Left lung (tissue), 14 donors: Measurements from ENCODE around the gene PNPLA7. TPM values are rescaled to one million over a fixed set of nuclear protein-coding genes. Genes with fewer than 3 reads are reported as not detected.
"Not testable (repeated sequence)": the region's sequence is repeated elsewhere in the genome, so short reads cannot be mapped to it uniquely, and the experiment has no call there.

Experiments used
- ATAC-seq: fragments of 200-7000 bp; cut with Tn5 transposase; one replicate; pipeline ENCODE4 v1.9.1; 2020; ENCODE audit warnings: moderate library complexity
- DNase-seq, 4 donors: peaks; one replicate each; pipeline ENCODE4 v3.0.0-alpha.2; 2013 to 2020
- H3K27ac ChIP-seq, 2 donors: fragments of 200-600 bp; sonication (generic) in 1 of 2; one replicate each; pipeline versions ENCODE4 v1.5.0 to v1.8.0; 2020 to 2021
- H3K27me3 ChIP-seq, 2 donors: fragments of 200-600 bp; sonication (generic) in 1 of 2; one replicate each; pipeline versions ENCODE4 v1.5.0 to v1.8.0; 2020 to 2021
- H3K36me3 ChIP-seq, 2 donors: fragments of 200-600 bp; sonication (generic) in 1 of 2; one replicate each; pipeline versions ENCODE4 v1.5.0 to v1.8.0; 2020 to 2021
- H3K4me1 ChIP-seq, 2 donors: fragments of 200-600 bp; one replicate each; pipeline ENCODE4 v1.8.0; 2021
- H3K4me3 ChIP-seq, 2 donors: fragments of 200-600 bp; sonication (generic) in 1 of 2; one replicate each; pipeline versions ENCODE4 v1.5.0 to v1.8.0; 2020 to 2021; ENCODE audit warnings: mild to moderate bottlenecking in 1 of 2
- H3K9me3 ChIP-seq, 2 donors: fragments of 200-600 bp; sonication (generic) in 1 of 2; one replicate each; pipeline versions ENCODE4 v1.5.0 to v1.8.0; 2020 to 2021
- intact Hi-C, 2 donors: fragments of 100-400 bp; cut with DNase I; formaldehyde crosslinking; loops; one replicate each; pipeline versions ENCODE4 v1.11.2 to v1.14.2; 2022
- long read RNA-seq, 12 donors: library from polyadenylated mRNA in 2 of 12; unstranded in 2 of 12; transcript quantifications; one replicate each; pipeline ENCODE4 v2.0.0 and lab custom pipeline, GENCODE V29; 2019 to 2026
- polyA plus RNA-seq, 6 donors: library from polyadenylated mRNA; unstranded; fragments of 120-200 nt; gene quantifications; one replicate each; pipeline ENCODE4 v1.2.1, GENCODE V29; 2013; ENCODE audit not compliant: insufficient read length in 6 of 6
- total RNA-seq, 2 donors: library from RNA; stranded (reverse); fragmentation: NEBNext Ultra II Directional; extraction: Animal tissue kit (Norgen Biotek cat#: 25700); gene quantifications; one replicate each; pipeline ENCODE4 v1.2.1, GENCODE V29; 2021
- TF ChIP-seq, protein P1 (sequence below), 2 donors: fragments of 200-600 bp; sonication (generic) in 1 of 2; IDR thresholded peaks; one replicate each; pipeline versions ENCODE4 v1.5.0 to v1.8.0; 2021; ENCODE audit warnings: antibody characterized with exemption in 2 of 2
- donor health status: DM: no; HTN: yes; CAD: no.
- donor health status: DM: no; HTN: no; CAD: no.

Gene PNPLA7
- total RNA-seq (1 to 10 TPM; 2.9 to 6.3 TPM), polyA plus RNA-seq (1 to 10 TPM; 3.3 to 8.9 (median 4.9) TPM)
- long read RNA-seq, donor 1 = 0 reads
- long read RNA-seq, donor 2, partial matches to known transcripts = 150 of 150 reads
- long read RNA-seq, donor 2, other reads (novel, unspliced or antisense) = 0 of 150 reads
- long read RNA-seq, donor 3 = 0 reads
- long read RNA-seq, donor 4 = 0 reads
- long read RNA-seq, donor 5 = 0 reads
- long read RNA-seq, donor 6, partial matches to known transcripts = 61 of 61 reads
- long read RNA-seq, donor 6, other reads (novel, unspliced or antisense) = 0 of 61 reads
- long read RNA-seq, donor 7, partial matches to known transcripts = 143 of 143 reads
- long read RNA-seq, donor 7, other reads (novel, unspliced or antisense) = 0 of 143 reads
- long read RNA-seq, donor 8, partial matches to known transcripts = 159 of 159 reads
- long read RNA-seq, donor 8, other reads (novel, unspliced or antisense) = 0 of 159 reads
- long read RNA-seq, donor 9 = 0 reads
- long read RNA-seq, donor 10 = 0 reads
- long read RNA-seq, donor 11, partial matches to known transcripts = 227 of 227 reads
- long read RNA-seq, donor 11, other reads (novel, unspliced or antisense) = 0 of 227 reads
- long read RNA-seq, donor 12 = 0 reads

DNA sequence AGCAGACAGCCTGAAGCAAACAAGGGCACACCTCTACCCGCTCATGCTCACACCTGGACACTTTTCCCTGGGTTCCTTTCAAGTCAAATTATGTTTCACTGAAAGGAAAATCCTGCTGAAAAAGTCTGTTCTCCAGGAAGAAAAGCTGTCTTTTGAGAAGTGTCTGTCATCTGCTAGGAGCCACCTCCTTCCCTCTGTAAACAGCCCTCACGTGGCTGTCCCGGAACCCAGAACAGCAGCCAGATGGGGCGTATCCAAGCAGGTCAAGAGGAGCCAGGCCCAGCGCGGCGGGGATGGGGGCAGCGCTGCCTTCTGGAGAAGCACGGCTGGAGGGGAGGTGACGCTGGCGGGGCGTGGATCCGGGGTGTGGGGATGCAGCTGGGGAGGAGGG lies at the start of gene PNPLA7:
Gene PNPLA7, minus strand, starts transcription at position 172 of the 391 bp plus-strand sequence. CDS start 205 bp downstream, outside the sequence.
- Histone ChIP-seq H3K27ac (peak within 1 kb of the TSS; percentile 67 to 77), H3K27me3 (no peaks in the 10 kb centered on the region), H3K9me3 (no peaks in the 10 kb centered on the region), H3K4me3 (peak within 1 kb of the TSS; percentile 79 to 86), H3K4me1 (peaks cover 0 to 18% of the 10 kb centered on the region in 2 donors), H3K36me3 (peaks cover 0 to 9% of the 10 kb centered on the region in 2 donors)
- intact Hi-C loops = no loop called here
- DNase-seq (peak; percentile 78 to 93 (median 92)), ATAC-seq (peak; percentile 84)
- TF ChIP-seq, protein P1, sequence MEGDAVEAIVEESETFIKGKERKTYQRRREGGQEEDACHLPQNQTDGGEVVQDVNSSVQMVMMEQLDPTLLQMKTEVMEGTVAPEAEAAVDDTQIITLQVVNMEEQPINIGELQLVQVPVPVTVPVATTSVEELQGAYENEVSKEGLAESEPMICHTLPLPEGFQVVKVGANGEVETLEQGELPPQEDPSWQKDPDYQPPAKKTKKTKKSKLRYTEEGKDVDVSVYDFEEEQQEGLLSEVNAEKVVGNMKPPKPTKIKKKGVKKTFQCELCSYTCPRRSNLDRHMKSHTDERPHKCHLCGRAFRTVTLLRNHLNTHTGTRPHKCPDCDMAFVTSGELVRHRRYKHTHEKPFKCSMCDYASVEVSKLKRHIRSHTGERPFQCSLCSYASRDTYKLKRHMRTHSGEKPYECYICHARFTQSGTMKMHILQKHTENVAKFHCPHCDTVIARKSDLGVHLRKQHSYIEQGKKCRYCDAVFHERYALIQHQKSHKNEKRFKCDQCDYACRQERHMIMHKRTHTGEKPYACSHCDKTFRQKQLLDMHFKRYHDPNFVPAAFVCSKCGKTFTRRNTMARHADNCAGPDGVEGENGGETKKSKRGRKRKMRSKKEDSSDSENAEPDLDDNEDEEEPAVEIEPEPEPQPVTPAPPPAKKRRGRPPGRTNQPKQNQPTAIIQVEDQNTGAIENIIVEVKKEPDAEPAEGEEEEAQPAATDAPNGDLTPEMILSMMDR (IDR thresholded peaks at IDR 0.05) = no peak

DNA sequence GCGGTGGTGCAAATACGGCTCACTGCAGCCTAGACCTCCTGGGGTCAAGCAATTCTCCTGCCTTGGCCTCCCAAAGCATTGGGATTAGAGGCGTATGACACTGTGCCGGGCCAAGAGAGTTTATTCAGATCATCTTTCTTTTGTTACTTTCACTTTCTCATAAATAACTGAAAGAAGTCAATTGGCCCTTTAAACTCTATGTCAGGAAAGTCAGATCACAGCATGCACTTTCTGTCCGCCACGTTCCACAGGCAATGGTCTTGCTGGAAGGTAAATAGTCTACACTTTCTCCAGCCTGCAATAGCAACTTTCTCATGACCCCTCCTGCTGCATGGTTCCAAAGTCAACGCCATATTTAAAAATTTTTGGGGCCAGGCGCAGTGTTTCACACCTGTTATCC lies 48.7 kb upstream of the PNPLA7 start:
- Histone ChIP-seq H3K27me3 (no peaks in the 10 kb centered on the region), H3K36me3 (no peaks in the 10 kb centered on the region), H3K4me3 (no peak overlapping the region), H3K9me3 (no peaks in the 10 kb centered on the region), H3K27ac (no peak overlapping the region), H3K4me1 (peaks cover 0 to 10% of the 10 kb centered on the region in 2 donors)
- ATAC-seq (no peak), DNase-seq (no peak)
- intact Hi-C loops = no loop called here
- TF ChIP-seq, protein P1 (IDR thresholded peaks at IDR 0.05) = no peak

DNA sequence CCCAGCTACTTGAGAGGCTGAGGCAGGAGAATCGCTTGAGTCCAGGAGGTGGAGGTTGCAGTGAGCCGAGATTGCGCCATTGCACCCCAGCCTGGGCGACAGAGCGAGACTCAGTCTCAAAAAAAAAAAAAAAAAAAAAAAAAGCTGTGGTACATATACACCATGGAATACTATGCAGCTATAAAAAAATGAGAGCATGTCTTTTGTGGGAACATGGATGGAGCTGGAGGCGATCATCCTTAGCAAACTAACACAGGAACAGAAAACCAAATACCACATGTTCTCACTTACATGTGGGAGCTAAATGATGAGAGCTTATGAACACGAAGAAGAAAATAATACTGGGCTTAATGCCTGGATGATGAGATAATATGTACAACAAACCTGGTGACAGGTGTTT lies 46.4 kb upstream of the PNPLA7 start:
- H3K27ac ChIP-seq, H3K9me3 ChIP-seq, DNase-seq, H3K36me3 ChIP-seq, intact Hi-C loops, H3K27me3 ChIP-seq, H3K4me3 ChIP-seq, ATAC-seq: not testable (repeated sequence)
- peaks cover 0 to 15% of the 10 kb centered on the region in 2 donors for H3K4me1 ChIP-seq

DNA sequence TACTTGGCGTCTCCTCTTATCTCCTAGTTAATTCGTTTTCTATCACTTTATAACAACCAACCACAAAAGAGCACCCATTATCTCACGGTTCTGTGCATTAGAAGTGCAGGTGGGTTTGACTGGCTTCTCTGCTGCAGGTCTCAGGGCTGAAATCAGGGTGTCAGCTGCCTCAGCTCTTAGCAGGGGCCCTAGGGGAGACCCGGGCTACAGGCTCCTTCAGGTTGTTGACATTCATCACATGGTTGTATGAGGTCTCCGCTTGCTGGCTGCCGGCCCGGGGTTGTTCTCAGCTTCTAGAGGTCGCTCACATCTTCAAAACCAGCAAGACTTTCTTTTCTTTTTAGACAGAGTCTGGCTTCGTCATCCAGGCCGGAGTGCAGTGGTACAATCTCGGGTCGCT lies 43.0 kb upstream of the PNPLA7 start:
- Histone ChIP-seq H3K4me1 (peaks cover 14 to 34% of the 10 kb centered on the region in 2 donors), H3K4me3 (no peak overlapping the region), H3K36me3 (peaks cover 0 to 3% of the 10 kb centered on the region in 2 donors), H3K9me3 (no peaks in the 10 kb centered on the region), H3K27ac (peak overlapping the region; percentile 13 to 54), H3K27me3 (no peaks in the 10 kb centered on the region)
- intact Hi-C loops = no loop called here
- ATAC-seq = peak; percentile 66
- peak in 2 of 4 donors; percentile 77 to 86 for DNase-seq
- TF ChIP-seq, protein P1 (IDR thresholded peaks at IDR 0.05) = no peak

DNA sequence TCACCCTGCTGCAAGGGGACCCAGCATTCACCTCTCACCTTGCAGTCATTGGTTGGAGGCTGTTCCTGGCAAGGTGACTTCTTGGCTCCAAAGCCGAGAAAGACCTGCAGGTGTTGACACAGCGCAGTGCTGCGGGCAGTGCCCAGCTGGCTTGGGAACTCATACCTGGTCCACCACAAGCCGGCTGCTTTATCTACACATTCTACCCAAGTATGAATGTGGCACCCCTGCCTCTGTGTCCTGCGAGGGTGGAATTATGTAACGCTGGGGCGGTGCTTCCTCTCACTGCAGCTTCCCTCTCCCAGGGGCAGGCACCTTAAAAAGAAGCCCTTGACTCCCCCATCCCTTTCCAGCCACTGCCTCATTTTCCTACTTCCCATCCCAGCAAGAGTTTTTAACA lies 42.6 kb upstream of the PNPLA7 start:
- ATAC-seq (peak; percentile 55), DNase-seq (peak in 2 of 4 donors; percentile 48 to 61)
- Histone ChIP-seq H3K4me1 (peaks cover 14 to 34% of the 10 kb centered on the region in 2 donors), H3K36me3 (peaks cover 0 to 7% of the 10 kb centered on the region in 2 donors), H3K27me3 (no peaks in the 10 kb centered on the region), H3K27ac (peak overlapping the region; percentile 13 to 54), H3K9me3 (no peaks in the 10 kb centered on the region), H3K4me3 (no peak overlapping the region)
- intact Hi-C loops = no loop called here
- TF ChIP-seq, protein P1 (IDR thresholded peaks at IDR 0.05) = no peak
